GM12874 (cell line): ENCODE results near the gene POGLUT2.

Experiments used
- CTCF ChIP-seq: IDR thresholded peaks from 2 replicates; pipeline ENCODE4 v1.5.1; 2011; ENCODE audit warnings: low read depth, mild to moderate bottlenecking, control low read depth, low read length, moderate library complexity; ENCODE audit not compliant: insufficient read depth

Gene POGLUT2

GRCh38 chr13:102805680-102806079 is 6.9 kb upstream of the POGLUT2 start:
- TF ChIP-seq CTCF = no peak

GRCh38 chr13:102800145-102801041 is 1.6 kb upstream of the POGLUT2 start:
- peak; percentile 87 for TF ChIP-seq CTCF

GRCh38 chr13:102799426-102800144 is 809 bp upstream of the POGLUT2 start:
- no peak for TF ChIP-seq CTCF

GRCh38 chr13:102793611-102794355 is 5.0 kb downstream of the POGLUT2 start:
- no peak for TF ChIP-seq CTCF

GRCh38 chr13:102792396-102792795 is 6.4 kb downstream of the POGLUT2 start:
- no peak for TF ChIP-seq CTCF

GRCh38 chr13:102788683-102789082 is 10.1 kb downstream of the POGLUT2 start:
- no peak for TF ChIP-seq CTCF

- no peak for TF ChIP-seq CTCF
These were observed 14.3 kb downstream of the POGLUT2 start for GRCh38 chr13:102784483-102784882.
